ENCODE measurements around the gene RNF224.
A peak's percentile ranks its signal among the peaks of the same experiment; 100 is the strongest.
"Not testable (repeated sequence)": the region's sequence is repeated elsewhere in the genome, so short reads cannot be mapped to it uniquely, and the experiment has no call there.

RNF224 gene

DNA sequence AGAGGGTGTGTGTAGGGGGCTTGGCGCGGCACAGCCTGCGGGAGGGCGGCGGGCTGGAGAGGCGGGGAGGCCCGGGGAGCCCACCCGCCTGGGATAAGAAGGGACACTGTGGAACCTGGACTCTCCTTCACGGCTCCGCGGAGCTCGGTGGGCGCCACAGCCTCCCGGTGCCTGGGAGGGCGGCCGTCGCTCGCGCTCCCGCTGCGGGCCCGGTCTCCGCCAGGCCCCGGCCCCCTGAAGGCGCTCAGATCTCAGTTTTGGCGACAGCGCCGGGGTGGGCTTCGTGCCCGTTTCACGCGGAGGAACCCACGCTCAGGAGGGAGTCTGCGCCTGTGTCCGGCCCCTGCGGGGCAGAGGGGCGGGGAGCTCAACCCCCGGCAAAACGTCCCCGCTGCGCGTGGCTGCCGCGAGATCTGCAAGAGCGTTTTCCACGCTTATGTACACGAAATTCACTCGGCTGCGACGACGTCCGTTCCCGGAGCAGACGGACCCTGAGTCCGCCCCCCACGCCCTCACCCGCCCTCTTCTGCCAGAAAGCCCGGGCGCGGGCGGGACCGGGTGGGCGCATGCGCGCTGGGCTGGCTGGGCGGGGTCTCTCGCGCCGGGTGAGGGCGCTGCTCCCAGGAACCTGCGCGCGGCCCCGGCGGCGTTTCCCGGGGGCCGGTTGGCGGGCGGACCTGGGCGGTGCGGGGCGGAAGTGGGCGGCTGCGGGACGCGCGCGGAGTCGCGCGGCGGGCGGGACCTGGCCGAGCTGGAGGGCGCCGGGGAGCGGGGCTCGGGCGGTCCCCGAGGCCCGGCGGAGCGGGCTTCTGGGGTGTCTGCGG, 27.5 kb downstream of the RNF224 start, which contains the start of gene NELFB:
TSS of gene NELFB (plus strand) at position 704 of the 824 bp plus-strand sequence.
- DNase-seq (ENCODE audit: low read depth), result peak; percentile 76

DNA sequence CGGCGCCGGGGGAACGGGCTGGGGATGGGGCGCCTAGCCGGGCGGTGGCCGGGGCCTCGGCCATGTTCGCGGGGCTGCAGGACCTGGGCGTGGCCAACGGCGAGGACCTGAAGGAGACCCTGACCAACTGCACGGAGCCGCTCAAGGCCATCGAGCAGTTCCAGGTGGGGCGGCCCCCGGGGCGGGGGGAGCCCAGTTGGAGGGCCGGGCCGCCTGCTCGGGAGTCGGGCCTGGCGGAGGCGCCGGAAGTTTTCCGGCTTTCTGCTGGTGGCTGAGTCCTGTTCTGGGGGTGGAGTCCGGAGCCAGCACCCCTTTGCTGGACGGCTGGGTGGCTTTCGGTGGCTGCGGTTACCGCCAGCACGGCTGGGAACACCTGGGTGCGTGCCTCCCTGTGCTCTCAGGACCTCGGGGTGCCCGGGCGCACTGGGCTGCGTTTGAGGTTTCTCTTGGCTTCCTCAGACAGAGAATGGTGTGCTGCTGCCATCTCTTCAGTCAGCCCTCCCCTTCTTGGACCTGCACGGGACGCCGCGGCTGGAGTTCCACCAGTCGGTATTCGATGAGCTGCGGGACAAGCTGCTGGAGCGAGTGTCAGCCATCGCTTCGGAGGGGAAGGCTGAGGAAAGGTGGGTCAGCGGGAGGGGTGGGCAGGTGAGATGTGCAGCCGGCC, 28.3 kb downstream of the RNF224 start:
- no peak for DNase-seq (ENCODE audit: low read depth)

DNA sequence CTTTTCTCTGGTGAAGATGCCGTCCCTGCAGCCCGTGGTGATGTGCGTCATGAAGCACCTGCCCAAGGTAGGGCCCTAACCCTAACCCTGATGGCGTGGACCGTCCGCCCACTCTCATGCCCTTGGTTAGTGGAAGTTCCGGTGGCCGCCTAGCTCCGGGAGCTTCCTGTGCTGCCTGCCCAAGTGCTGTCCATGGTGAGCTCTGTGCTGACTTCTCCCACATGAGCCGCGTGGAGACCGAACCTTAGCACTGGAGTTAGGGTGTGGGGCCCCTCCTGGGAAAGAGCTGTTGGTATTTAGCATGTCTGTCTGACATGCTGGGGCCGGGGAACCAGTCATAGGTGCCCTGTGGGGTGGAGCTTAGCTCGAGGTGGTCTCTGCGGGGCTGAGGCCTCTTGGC, 29.1 kb downstream of the RNF224 start:
- DNase-seq (ENCODE audit: low read depth), result no peak

DNA sequence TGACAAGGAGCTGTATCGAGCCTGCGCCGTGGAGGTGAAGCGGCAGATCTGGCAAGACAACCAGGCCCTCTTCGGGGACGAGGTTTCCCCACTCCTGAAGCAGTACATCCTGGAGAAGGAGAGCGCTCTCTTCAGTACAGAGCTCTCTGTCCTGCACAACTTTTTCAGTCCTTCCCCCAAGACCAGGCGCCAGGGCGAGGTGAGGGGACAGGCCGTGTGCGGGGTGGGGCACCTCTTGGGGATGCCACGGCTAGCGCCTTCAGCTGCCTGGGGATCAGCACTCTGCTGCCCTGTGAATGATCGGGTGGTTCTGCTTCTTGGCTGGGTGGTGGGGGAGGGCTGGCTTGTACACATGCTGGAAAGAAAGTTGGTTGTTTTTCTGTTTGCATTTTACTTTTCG, 29.6 kb downstream of the RNF224 start:
- no peak for DNase-seq (ENCODE audit: low read depth)

DNA sequence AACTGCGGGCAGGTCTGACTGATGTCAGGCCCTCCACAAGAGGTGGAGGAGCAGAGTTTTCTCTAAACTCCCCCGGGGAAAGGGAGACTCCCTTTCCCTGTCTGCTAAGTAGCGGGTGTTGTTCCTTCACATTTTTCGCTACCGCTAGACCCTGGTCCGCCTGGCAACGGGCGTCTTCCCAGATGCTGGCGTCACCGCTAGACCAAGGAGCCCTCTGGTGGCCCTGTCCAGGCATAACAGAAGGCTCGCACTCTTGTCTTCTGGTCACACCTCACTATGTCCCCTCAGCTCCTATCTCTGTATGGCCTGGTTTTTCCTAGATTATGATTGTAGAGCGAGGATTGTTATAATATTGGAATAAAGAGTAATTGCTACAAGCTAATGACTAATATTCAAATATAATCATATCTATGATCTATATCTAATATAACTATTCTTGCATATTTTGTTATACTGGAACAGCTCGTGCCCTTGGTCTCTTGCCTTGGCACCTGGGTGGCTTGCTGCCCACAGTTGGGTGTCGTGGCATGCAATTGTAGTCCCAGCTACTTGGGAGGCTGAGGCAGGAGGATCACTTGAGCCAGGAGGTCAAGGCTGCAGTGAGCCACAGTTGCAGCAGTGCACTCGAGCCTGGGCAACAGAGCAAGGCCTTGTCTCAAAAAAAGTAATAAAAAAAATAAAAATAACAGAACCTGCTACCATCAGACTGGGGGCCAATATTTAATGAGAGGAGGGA, 35.0 kb downstream of the RNF224 start:
- DNase-seq (ENCODE audit: low read depth), result not testable (repeated sequence)

DNA sequence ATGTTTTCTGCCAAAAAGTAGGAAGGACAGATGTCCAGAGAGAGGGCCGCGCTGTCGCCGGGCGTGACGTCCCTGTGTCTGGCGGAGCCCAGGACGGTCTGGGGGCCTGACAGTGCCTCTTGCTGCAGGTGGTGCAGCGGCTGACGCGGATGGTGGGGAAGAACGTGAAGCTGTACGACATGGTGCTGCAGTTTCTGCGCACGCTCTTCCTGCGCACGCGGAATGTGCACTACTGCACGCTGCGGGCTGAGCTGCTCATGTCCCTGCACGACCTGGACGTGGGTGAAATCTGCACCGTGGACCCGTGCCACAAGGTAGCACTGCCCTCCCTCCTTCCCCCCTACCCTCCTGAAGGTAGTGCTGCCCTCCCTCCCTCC, 35.6 kb downstream of the RNF224 start:
- no peak for DNase-seq (ENCODE audit: low read depth)

DNA sequence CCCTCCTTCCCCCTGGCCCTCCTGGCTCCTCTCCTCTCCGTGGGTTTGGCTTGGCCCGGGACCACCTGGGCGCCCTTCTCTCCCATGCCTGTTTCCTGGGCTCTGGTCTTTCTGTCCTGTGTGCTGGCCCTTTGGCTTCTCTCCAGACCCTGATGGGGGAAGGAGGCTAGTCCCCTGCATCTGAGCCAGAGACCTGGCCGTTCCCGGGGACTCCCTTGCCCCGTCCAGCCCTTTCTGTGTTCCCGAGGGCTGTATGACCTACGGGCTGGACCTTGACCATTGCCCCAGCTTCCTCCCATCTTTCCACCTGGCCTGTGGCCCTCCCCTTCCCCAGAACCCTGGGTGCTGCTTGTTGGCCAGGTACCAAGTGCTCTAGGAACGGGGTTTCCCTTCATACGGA, 36.2 kb downstream of the RNF224 start:
- DNase-seq (ENCODE audit: low read depth), result no peak

DNA sequence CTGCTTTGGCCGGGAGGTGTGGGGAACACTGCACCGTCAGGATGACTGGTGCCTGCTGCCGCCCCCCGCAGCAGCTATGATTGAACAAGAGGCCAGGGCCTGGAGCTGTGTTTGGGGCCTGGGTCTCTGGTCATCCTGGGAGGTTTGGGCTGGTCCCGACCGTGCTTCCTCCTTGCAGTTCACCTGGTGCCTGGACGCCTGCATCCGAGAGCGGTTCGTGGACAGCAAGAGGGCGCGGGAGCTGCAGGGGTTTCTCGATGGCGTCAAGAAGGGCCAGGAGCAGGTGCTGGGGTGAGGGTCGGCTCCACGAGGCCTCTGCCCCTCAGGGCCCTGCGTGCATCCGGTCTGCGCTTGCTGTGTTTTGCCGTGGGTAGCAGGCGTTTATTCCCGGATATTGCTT, 36.8 kb downstream of the RNF224 start:
- DNase-seq (ENCODE audit: low read depth), result no peak

DNA sequence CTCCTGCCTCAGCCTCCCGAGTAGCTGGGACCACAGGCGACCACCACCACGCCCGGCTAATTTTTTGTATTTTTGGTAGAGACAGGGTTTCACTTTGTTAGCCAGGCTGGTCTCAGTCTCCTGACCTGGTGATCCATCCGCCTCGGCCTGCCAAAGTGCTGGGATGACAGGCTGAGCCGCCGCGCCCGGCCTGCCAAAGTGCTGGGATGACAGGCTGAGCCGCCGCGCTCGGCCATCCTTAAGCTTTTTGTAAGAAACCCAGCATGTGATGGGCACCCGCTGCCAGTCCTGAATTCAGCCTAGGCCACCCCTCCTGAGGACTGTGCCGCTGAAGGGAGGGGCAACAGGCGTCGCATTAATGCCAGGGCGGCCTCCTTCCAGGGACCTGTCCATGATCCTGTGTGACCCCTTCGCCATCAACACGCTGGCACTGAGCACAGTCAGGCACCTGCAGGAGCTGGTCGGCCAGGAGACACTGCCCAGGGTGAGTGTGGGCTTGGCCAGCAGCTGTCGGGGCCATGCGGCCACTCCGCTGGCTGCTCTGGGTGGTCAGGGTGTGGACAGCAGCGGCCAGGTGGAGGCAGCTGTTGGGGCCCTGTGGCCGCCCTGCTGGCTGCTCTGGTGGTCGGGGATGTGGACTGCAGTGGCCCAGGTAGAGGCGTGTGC, 38.3 kb downstream of the RNF224 start:
- no peak for DNase-seq (ENCODE audit: low read depth)

DNA sequence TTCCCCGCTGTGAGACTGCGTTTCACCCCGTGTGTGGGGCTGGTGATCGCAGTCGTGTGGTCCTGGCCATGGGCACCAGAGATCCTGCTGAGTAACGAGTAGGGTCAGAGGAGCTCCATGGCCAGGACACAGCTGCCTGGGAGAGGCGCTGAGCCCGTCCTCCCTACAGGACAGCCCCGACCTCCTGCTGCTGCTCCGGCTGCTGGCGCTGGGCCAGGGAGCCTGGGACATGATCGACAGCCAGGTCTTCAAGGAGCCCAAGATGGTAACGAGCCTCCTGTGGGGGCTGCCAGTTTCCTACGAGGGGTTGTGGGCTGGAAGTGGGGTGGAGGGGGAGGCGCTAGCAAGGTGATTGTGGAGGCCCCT, 38.8 kb downstream of the RNF224 start:
- DNase-seq (ENCODE audit: low read depth), result no peak

DNA sequence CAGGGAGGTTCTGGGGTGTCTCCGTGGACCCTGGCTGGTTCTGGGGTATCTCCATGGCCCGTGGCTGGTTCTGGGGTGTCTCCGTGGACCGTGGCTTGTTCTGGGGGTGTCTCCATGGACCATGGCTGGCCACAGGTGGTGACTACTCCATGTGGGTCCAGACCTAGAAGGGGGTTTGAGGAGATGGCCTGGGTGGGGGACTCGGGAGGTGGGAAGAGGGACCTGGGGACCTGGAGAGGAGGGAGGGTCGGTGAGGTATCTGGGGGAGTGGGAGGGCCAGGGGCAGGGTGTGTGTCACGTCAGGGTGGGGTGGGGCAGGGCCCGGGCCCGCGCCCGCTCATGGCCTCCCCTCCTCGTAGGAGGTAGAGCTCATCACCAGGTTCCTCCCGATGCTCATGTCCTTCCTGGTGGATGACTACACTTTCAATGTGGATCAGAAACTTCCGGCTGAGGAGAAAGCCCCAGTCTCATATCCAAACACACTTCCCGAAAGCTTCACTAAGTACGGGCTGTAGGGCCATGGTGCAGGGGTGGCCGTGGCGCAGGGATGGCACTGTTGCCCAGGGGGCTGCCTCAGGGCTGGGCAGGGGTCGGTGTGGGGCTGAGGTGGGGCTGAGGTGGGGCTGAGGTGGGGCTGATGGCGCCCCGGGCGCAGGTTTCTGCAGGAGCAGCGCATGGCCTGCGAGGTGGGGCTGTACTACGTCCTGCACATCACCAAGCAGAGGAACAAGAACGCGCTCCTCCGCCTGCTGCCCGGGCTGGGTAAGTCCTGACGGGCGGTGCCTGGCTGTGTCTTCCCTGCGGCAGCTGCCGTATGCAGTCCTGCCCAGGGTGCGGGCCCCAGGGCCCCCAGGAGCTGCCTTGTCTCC, 39.5 kb downstream of the RNF224 start:
- no peak for DNase-seq (ENCODE audit: low read depth)

DNA sequence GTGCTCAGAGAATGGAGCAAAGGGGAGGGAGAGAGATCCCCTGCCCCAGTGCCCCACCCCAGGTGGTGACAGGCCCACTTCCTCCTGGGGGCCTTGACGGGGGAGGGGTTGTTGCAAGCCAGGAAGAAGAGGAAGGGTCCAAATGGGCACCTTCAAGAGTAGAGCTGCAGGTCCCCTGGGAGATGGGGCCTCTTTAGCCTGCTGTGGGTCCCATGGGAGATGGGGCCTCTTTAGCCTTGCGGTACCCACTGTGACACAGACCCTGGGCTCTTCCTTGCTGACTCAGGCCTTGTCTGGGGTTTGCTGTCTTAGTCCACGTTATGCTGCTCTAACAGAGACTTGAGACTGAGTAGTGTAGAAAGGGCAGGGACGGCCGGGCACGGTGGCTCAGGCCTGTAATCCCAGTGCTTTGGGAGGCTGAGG, 40.6 kb downstream of the RNF224 start:
- no peak for DNase-seq (ENCODE audit: low read depth)

DNA sequence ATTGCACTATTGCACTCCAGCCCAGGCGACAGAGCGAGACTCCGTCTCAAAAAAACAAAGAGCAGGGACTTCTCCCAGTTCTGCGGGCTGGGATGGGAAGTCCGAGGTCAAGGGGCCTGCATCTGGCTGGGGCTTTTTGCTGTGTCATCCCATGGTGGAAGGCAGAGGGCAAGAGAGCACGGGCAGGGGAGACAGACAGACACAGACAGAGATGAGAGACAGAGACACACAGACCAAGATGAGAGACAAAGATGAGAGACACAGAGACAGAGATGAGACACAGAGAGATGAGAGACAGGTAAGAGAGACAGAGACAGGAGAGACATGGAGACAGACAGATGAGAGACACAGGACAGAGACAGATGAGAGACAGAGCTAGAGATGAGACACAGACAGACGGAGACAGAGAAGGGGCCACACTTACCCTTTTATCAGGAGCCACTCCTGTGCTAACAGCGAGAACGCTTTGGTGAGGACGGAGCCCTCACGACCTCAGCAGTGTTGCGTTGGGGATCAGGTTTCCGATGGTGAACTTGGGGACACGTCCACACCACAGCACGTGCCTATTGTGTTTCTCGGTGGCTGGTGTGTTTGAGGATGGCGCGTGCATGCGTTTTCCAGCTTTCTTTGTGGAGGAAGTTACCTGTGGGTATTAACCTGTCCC, 41.4 kb downstream of the RNF224 start:
- DNase-seq (ENCODE audit: low read depth), result no peak

DNA sequence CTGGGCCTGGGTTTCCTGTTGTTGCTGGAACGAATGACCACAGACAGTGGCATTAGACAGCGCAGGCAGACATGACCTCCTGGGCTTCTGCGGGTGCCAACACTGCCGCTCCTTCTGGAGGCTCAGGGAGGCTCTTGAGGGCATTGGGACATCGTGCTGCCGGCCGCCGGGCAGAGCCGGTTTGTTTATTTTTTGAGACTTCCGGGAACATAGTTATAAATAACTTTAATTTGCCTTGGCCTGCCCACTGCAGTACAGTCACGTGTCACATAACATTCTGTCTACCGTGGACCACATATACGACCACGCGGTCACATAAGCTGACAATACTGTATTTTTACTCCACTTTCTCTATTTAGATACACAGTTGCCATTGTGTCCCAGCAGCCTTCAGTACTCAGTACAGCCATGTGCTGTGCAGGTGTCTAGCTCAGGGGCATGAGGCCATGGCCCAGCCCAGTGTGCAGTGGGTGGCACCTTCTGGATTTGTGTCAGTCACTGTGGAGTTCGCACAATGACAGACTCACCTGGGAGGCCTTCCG, 42.0 kb downstream of the RNF224 start:
- no peak for DNase-seq (ENCODE audit: low read depth)

DNA sequence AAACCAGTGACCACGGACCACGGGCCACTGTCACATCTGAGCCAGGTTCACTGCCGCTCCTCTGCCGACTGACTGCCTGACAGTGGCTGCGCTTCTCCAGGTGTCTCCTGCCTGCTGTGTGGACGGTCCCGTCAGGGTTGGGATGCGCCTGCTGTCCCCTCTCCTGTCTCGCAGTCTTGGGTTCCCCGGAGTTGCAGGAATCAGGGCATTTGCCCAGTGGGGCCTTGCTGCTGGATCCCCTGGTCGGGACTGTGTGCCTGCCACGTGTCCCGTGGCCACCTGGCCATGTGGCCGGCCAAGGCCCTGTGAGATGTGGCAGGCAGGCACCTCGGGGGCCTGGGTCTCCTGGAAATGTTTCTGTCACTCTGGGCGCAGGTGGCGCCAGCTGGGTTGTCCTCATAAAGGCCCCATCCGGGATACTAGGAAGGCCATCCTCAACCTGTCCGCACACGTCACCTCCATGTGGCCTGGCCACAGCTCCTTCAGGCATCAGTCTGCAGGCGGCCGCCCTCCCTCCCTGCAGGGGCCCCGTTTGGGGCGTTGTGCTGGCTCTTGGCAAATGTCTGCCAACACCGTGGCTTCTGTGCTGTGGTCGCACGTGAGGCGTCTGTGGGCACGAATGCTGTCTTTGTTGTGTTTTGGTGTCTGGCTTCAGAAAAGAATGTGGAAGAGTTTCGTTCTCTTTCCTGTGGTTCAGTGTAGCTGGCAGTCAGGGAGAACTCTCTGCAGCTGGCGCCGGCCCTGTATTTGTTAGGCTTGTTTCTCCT, 43.8 kb downstream of the RNF224 start:
- DNase-seq (ENCODE audit: low read depth), result no peak

DNA sequence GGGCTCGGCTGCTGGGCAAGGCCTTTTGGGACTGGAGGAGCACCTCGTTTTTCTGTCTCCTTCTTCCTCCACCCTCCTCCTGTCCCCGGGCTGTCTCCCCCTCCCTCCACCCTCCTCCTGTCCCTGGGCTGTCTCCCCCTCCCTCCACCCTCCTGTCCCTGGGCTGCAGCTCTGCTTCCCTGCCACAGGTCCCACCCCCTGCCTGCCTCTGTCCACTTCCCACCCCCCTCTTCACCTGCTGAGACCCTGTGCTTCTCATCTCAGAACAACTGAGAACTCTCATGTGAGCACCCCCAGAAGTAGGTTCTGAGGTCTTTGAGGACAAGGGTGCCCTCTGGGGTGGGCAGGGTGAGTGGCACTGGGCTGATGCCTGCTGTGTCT, 44.4 kb downstream of the RNF224 start:
- DNase-seq (ENCODE audit: low read depth), result no peak

DNA sequence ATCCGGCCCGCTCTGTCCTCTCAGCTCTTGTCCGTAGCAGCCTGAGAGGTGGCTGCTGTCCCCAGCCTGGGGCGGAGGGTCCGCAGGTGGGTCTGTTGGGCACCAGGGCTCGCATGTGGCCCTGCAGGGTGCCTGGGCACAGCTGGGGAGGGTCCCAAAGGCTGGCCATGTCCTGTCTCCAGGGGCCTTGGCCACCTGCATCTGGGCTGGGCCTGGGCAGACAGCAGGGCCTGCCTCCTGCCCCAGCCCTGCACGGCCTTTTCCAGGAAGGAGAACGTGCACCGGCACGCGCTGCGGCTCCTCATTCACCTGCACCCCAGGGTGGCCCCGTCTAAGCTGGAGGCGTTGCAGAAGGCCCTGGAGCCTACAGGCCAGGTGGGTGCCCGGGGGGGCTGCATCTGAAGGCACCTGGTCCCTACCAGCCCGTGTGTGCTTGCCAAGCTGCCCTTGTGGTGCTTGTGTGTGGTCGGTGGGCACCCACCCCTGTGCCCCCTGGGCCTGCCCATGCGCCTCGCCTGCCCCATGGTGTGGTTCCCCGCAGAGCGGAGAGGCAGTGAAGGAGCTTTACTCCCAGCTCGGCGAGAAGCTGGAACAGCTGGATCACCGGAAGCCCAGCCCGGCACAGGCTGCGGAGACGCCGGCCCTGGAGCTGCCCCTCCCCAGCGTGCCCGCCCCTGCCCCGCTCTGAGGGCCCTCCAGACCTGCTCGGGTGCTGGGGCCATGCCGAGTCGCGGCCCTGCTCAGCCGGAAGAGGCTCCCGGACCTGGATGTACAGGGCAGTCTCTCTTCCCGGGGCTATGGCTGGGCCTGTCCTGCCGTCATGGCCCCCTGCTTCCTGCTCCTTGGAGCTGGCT, 45.2 kb downstream of the RNF224 start:
- no peak for DNase-seq (ENCODE audit: low read depth)

DNA sequence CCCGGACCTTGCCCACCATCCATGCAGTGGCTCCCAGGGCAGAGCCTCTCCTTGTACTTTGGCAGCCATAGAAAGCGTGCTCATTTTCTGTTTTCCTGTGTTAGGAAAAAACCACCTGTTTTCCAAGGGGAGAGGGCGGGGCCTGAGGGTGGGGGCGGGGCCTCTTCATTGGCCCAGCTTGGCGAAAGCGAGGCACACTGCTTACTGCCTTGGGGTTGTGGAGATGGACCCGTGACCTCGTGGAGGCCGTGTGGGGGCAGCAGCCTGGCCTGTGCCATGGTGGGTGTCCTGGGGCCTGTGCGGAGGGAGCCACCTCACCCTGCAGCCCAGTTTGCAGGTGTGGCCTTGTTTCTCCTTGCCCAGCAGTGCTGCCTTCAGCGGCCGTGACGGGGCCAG, 45.8 kb downstream of the RNF224 start:
- no peak for DNase-seq (ENCODE audit: low read depth)
